Stomach (tissue), 9 donors: ENCODE data around the gene ANKRD65. TPM values are rescaled to one million over a fixed set of nuclear protein-coding genes. Genes with fewer than 3 reads are reported as not detected.
A peak's percentile ranks its signal among the peaks of the same experiment; 100 is the strongest.
"Not testable (repeated sequence)": the region's sequence is repeated elsewhere in the genome, so short reads cannot be mapped to it uniquely, and the experiment has no call there.

Experiments
- DNase-seq, 2 donors: peaks; one replicate each; pipeline versions ENCODE4 v3.0.0 to v3.0.0-alpha.2; 2013 to 2019
- H3K27ac ChIP-seq, 5 donors: fragments of 200-600 bp in 4 of 5; sonication (generic) in 4 of 5; one replicate each; pipeline ENCODE4 v1.5.1; 2013 to 2019; ENCODE audit warnings: mild to moderate bottlenecking in 1 of 5, moderate library complexity in 1 of 5
- H3K27me3 ChIP-seq, 3 donors: fragments of 200-600 bp; sonication (generic); one replicate each; pipeline ENCODE4 v1.5.1; 2017 to 2019; ENCODE audit warnings: mixed run types in 1 of 3
- H3K36me3 ChIP-seq, 4 donors: fragments of 200-600 bp; sonication (generic); 1 replicate in 3 of 4; 2 replicates in 1 of 4; pipeline ENCODE4 v1.5.1; 2016 to 2019
- H3K4me1 ChIP-seq, 4 donors: fragments of 200-600 bp; sonication (generic); one replicate each; pipeline ENCODE4 v1.5.1; 2016 to 2019
- H3K4me3 ChIP-seq, 4 donors: fragments of 200-600 bp; sonication (generic) in 3 of 4; one replicate each; pipeline ENCODE4 v1.5.1; 2016 to 2019; ENCODE audit warnings: mild to moderate bottlenecking in 1 of 4
- H3K9me3 ChIP-seq, 4 donors: fragments of 200-600 bp; sonication (generic); one replicate each; pipeline ENCODE4 v1.5.1; 2016 to 2019
- EP300 ChIP-seq: sonication (generic); formaldehyde crosslinking; IDR thresholded peaks from one replicate; pipeline ENCODE4 v1.6.1; 2017; ENCODE audit warnings: antibody characterized with exemption
- POLR2A ChIP-seq, 4 donors: fragments of 450-650 bp; IDR thresholded peaks; one replicate each; pipeline ENCODE4 v1.6.1; 2016; ENCODE audit warnings: antibody characterized with exemption in 4 of 4, control low read depth in 2 of 4, mild to moderate bottlenecking in 1 of 4, moderate library complexity in 1 of 4
- POLR2AphosphoS5 ChIP-seq, 3 donors: sonication (generic); formaldehyde crosslinking; IDR thresholded peaks; one replicate each; pipeline ENCODE4 v1.6.1; 2016; ENCODE audit warnings: antibody characterized with exemption in 3 of 3
- WGBS, 5 donors: extraction: QIAGEN DNeasy Blood & Tissue Kit in 3 of 5; methylation state at CpG; one replicate each; pipeline versions ENCODE4 v1.1.5 to v1.1.7; 2013 to 2018; 5-methylcytosine and 5-hydroxymethylcytosine counted together
- intact Hi-C: fragments of 100-400 bp; cut with DNase I; formaldehyde crosslinking; loops from one replicate; pipeline ENCODE4 v1.15.1; 2023; ENCODE audit warnings: low total_unique reads
- polyA plus RNA-seq, 3 donors: library from polyadenylated mRNA; stranded (reverse); fragments of 200-250 nt; gene quantifications; one replicate each; pipeline ENCODE4 v1.2.3, GENCODE V29; 2013
- total RNA-seq, 5 donors: library from RNA; depleted of rRNA; stranded (reverse); fragments of >200 nt; gene quantifications; one replicate each; pipeline versions ENCODE4 v1.1.0 to v1.2.3, GENCODE V29; 2014 to 2016
- TF ChIP-seq, protein P1 (sequence below), 7 experiments: fragments of 450-650 bp in 4 of 7; fragments of 200-600 bp in 3 of 7; sonication (generic) in 3 of 7; IDR thresholded peaks; one replicate each; pipeline ENCODE4 v1.5.1; 2016 to 2019; ENCODE audit warnings: antibody characterized with exemption in 7 of 7, control low read depth in 2 of 7, mild to moderate bottlenecking in 1 of 7
- donor health status: healthy with polysubstance abuse.
- donor health status: Bipolar disorder and iron deficiency.
- donor health status: healthy.

The ANKRD65 gene
- total and polyA plus RNA-seq, 8 donors, result 0.89 to 13.6 (median 8.7) TPM; not detected in 1

DNA sequence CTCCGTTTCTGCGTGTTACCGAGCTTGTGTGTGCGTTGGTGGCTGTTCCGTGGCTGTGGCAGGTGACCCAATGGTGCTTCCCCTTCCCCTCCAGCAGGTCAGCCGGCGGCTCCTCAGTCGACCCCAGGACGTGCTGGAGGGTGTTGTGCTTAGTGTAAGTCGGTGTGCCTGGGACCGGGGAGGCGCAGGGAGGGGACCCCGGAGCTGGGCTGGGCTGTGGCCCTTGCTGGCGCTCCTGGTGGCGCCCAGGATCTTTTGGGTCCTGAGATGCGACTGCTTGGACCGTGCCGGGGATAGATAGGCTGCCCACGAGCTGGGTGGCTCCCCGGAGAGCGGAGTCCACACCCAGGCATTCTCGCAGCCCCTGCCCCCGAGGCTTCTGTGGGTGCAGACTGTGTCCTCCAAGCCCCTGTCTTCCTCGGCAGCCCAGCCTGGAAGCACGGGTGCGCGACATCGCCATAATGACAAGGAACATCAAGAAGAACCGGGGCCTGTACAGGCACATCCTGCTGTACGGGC is 34.3 kb upstream of the ANKRD65 start:
- DNase-seq, result no peak
- intact Hi-C loops, result no loop called here
- WGBS, 5 donors, result 81 to 88% (median 83%) methylated on average over 20 to 30 of the region's 30 CpGs
- no peaks in the 10 kb centered on the region for H3K4me1 ChIP-seq
- TF ChIP-seq POLR2AphosphoS5 (IDR thresholded peaks at IDR 0.05) (no peak), EP300 (no peak), POLR2A (IDR thresholded peaks at IDR 0.05) (no peak)
- TF ChIP-seq, protein P1, sequence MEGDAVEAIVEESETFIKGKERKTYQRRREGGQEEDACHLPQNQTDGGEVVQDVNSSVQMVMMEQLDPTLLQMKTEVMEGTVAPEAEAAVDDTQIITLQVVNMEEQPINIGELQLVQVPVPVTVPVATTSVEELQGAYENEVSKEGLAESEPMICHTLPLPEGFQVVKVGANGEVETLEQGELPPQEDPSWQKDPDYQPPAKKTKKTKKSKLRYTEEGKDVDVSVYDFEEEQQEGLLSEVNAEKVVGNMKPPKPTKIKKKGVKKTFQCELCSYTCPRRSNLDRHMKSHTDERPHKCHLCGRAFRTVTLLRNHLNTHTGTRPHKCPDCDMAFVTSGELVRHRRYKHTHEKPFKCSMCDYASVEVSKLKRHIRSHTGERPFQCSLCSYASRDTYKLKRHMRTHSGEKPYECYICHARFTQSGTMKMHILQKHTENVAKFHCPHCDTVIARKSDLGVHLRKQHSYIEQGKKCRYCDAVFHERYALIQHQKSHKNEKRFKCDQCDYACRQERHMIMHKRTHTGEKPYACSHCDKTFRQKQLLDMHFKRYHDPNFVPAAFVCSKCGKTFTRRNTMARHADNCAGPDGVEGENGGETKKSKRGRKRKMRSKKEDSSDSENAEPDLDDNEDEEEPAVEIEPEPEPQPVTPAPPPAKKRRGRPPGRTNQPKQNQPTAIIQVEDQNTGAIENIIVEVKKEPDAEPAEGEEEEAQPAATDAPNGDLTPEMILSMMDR (IDR thresholded peaks at IDR 0.05), result no peak
- H3K4me3 ChIP-seq, result no peak overlapping the region
- H3K9me3 ChIP-seq, result no peaks in the 10 kb centered on the region
- peaks cover 0 to 2% (median 0%) of the 10 kb centered on the region in 3 donors for H3K27me3 ChIP-seq
- no peaks in the 10 kb centered on the region for H3K36me3 ChIP-seq
- H3K27ac ChIP-seq, result no peak overlapping the region

DNA sequence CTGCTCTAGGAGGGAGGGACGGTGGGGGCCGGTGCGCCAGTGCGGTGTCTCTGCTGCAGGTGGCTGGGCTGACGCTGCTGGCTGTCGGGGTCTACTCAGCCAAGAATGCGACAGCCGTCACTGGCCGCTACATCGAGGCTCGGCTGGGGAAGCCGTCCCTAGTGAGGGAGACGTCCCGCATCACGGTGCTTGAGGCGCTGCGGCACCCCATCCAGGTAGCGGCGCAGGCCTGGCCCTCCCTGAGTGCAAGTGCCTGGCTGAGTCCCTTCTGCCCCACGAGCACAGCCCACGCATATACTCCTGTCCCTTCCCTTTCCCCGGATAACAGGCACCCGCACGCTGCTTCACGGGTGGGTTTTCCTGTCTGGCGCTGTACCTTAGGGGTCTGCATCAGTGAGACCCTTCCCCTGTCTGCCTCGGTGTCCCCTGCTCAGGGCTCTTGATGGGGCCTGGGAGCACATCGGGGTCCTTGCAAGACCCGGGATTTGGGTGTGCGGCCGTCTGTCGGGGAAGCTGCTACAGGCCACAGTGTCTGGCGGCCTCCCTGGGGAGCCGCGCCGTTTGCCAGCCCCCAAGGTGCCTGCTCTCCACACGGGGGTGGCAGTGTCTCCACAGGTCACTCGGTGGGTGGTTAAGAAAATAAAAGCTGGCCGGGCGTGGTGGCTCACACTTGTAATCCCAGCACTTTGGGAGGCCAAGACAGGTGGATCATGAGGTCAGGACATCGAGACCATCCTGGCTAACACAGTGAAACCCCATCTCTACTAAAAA is 33.4 kb upstream of the ANKRD65 start:
- H3K27ac ChIP-seq, H3K4me3 ChIP-seq, DNase-seq, H3K27me3 ChIP-seq, H3K4me1 ChIP-seq, H3K36me3 ChIP-seq, H3K9me3 ChIP-seq, intact Hi-C loops: not testable (repeated sequence)
- WGBS, 5 donors, result 68 to 88% (median 81%) methylated on average over 11 to 36 of the region's 41 CpGs

DNA sequence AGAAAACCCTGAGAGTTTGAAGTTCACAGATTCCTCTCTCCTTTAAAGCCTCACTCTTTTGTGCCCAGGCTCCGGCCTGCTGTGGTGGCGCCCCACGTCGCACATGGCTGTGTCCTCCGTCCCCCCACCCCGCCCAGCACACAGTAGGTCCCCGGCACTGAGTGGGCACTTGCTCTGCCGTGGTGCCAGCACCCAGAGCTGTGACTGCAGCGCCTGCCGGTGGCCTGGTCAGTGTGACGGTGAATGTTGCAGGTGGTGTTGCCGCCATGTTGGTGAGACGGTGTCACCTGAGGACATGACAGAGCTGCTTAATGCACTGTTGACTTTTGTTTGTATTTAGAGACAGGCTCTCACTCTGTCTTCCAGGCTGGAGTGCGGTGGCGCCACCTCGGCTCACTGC is 31.8 kb upstream of the ANKRD65 start:
- Histone ChIP-seq H3K9me3 (no peaks in the 10 kb centered on the region), H3K4me3 (no peak overlapping the region), H3K27ac (no peak overlapping the region), H3K27me3 (no peaks in the 10 kb centered on the region), H3K4me1 (no peaks in the 10 kb centered on the region), H3K36me3 (no peaks in the 10 kb centered on the region)
- WGBS, 5 donors, result 84 to 92% (median 89%) methylated on average over 11 to 16 of the region's 16 CpGs
- intact Hi-C loops, result no loop called here
- TF ChIP-seq POLR2AphosphoS5 (IDR thresholded peaks at IDR 0.05), result no peak
- no peak for TF ChIP-seq EP300
- TF ChIP-seq POLR2A (IDR thresholded peaks at IDR 0.05), result no peak
- TF ChIP-seq, protein P1 (IDR thresholded peaks at IDR 0.05), result no peak
- no peak for DNase-seq

DNA sequence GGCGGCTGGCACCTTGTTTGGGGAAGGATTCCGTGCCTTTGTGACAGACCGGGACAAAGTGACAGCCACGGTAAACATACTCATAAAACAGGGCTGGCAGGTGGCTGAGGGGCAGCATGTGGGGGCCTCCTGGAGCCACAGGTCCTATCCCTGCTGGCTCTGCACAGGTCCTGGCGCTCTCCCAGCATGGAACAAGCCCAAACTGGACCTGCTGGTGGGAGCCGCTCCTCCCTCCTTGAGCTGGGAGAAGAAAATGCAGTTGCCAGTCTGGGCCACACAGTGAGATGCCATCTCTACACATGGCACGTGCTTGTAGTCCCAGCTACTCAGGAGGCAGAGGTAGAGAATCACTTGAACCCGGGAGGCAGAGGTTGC is 31.3 kb upstream of the ANKRD65 start:
- H3K4me3 ChIP-seq, H3K36me3 ChIP-seq, H3K27me3 ChIP-seq, H3K4me1 ChIP-seq, intact Hi-C loops, H3K9me3 ChIP-seq, H3K27ac ChIP-seq: not testable (repeated sequence)
- peak in 1 of 2 donors; percentile 16 for DNase-seq
- 64 to 78% (median 70%) methylated on average over 7 to 8 of the region's 8 CpGs for WGBS, 5 donors

DNA sequence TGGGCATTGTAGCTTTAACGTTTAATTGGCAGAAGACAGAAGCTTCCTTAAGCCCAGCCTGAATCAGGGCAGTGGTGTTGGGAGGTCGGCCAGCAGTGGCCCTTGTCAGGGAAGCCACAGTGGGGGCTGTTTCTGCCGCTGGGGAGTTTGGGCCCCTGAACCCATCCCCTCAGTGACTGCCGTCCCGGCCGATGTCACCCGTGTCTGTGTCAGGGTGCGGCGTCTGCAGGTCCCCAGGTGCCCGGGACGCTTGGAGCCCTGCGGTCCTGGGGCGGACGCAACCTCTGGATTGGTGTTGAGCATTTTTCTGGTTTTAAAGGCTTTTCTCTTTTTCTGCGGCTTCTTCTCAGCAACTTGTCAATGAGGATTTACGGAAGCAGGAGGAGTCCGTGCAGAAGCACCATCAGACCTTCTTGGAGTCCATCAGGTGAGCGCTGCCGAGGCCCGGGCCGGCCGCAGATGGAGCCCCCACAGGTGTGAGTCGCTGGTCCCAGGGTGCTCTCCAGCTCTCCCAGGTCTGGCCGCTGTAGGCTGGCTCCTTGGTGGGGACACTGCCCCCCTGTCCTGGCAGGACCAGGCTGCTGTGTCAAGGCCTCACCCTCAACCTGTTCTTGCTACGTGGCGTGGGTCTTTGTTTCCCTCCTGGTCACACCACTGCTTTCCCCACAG is 30.8 kb upstream of the ANKRD65 start:
- no peak for DNase-seq
- H3K27ac ChIP-seq, result no peak overlapping the region
- WGBS, 5 donors, result 84 to 95% (median 89%) methylated on average over 22 to 26 of the region's 26 CpGs

DNA sequence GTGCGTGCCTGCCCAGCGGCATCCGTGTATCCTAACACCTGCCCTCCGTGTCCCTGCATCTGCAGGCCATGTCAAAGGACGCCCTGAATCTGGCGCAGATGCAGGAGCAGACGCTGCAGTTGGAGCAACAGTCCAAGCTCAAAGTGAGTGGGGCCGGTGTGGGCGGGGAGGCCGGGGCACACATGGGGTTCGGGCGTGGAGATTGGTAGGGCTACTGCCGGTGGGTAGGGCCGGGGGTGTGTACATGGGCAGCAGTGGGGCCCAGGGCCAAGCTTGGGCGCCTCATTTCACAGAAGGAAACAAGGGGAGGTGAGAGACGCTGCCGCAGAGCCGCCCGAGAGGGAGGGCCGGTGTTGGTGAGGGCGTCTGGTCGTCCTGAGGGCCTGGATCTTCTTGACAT is 29.5 kb upstream of the ANKRD65 start:
- H3K27ac ChIP-seq, DNase-seq, H3K36me3 ChIP-seq, H3K4me1 ChIP-seq, intact Hi-C loops, H3K4me3 ChIP-seq, H3K27me3 ChIP-seq, H3K9me3 ChIP-seq: not testable (repeated sequence)
- 60 to 82% (median 73%) methylated on average over 14 to 22 of the region's 22 CpGs for WGBS, 5 donors

More for the DNA sequence above, 30.8 kb upstream of the ANKRD65 start:
- no peak for TF ChIP-seq POLR2A (IDR thresholded peaks at IDR 0.05)
- TF ChIP-seq EP300, result no peak
- no peak for TF ChIP-seq POLR2AphosphoS5 (IDR thresholded peaks at IDR 0.05)
- TF ChIP-seq, protein P1 (IDR thresholded peaks at IDR 0.05), result no peak
- Histone ChIP-seq H3K4me1 (no peaks in the 10 kb centered on the region), H3K4me3 (no peak overlapping the region), H3K27me3 (no peaks in the 10 kb centered on the region), H3K36me3 (no peaks in the 10 kb centered on the region), H3K9me3 (no peaks in the 10 kb centered on the region)
- intact Hi-C loops, result no loop called here
